A549 (cell line): ENCODE results near the gene RUVBL2. TPM values are rescaled to one million over a fixed set of nuclear protein-coding genes. Genes with fewer than 3 reads are reported as not detected.

Experiments used
- BCL3 ChIP-seq: fragments of >200 bp; sonication (Bioruptor Twin); formaldehyde crosslinking; IDR thresholded peaks from 3 replicates; pipeline ENCODE4 v1.6.1; 2016
- BHLHE40 ChIP-seq: IDR thresholded peaks from 2 replicates; pipeline ENCODE4 v1.6.1; 2012; ENCODE audit warnings: low read depth, low read length, inconsistent platforms
- CTCF ChIP-seq: fragments of >200 bp; sonication (Bioruptor Twin); formaldehyde crosslinking; IDR thresholded peaks from 3 replicates; pipeline ENCODE4 v1.5.1; 2016
- ELK1 ChIP-seq: fragments of 150-350 bp; IDR thresholded peaks from 2 replicates; pipeline ENCODE4 v1.6.1; 2014; ENCODE audit warnings: low read depth, mild to moderate bottlenecking, low read length
- EP300 ChIP-seq, 2 experiments: fragments of >200 bp; sonication (Bioruptor Twin); formaldehyde crosslinking; IDR thresholded peaks; 2 replicates in 1 of 2; 3 replicates in 1 of 2; pipeline ENCODE4 v1.6.1; 2016 to 2017
- FOSB ChIP-seq: fragments of 250-450 bp; sonication (Bioruptor Pico); IDR thresholded peaks from 2 replicates; pipeline ENCODE4 v1.5.0; 2020; ENCODE audit warnings: mild to moderate bottlenecking, moderate library complexity
- FOSL2 ChIP-seq, 2 experiments: fragments of 450-650 bp in 1 of 2; fragments of >200 bp in 1 of 2; sonication (Bioruptor Twin) in 1 of 2; formaldehyde crosslinking; IDR thresholded peaks; 2 replicates each; pipeline versions ENCODE4 v1.5.0 to v1.6.1; 2016 to 2020; ENCODE audit warnings: mild to moderate bottlenecking in 1 of 2, moderate library complexity in 1 of 2
- FOXS1 ChIP-seq: fragments of 250-450 bp; sonication (Bioruptor Pico); IDR thresholded peaks from 2 replicates; pipeline ENCODE4 v1.5.0; 2020; ENCODE audit warnings: mild to moderate bottlenecking, moderate library complexity
- HES2 ChIP-seq: fragments of >200 bp; sonication (Bioruptor Twin); formaldehyde crosslinking; IDR thresholded peaks from 2 replicates; pipeline ENCODE4 v1.6.1; 2016
- HMGXB4 ChIP-seq: fragments of 250-450 bp; sonication (Bioruptor Pico); IDR thresholded peaks from 2 replicates; pipeline ENCODE4 v1.5.0; 2021; ENCODE audit warnings: mild to moderate bottlenecking, moderate library complexity, borderline replicate concordance
- HOXB5 ChIP-seq: fragments of 250-450 bp; sonication (Bioruptor Pico); IDR thresholded peaks from 2 replicates; pipeline ENCODE4 v1.5.0; 2020; ENCODE audit warnings: mild to moderate bottlenecking, moderate library complexity
- JUN ChIP-seq, 2 experiments: fragments of >200 bp; sonication (Bioruptor Twin); formaldehyde crosslinking; IDR thresholded peaks; 2 replicates in 1 of 2; 3 replicates in 1 of 2; pipeline ENCODE4 v1.6.1; 2016 to 2017
- KDM1A ChIP-seq: fragments of 200-600 bp; sonication (generic); IDR thresholded peaks from 2 replicates; pipeline ENCODE4 v1.6.1; 2016; ENCODE audit warnings: low read depth, mild to moderate bottlenecking
- MAFK ChIP-seq: fragments of 450-650 bp; IDR thresholded peaks from 2 replicates; pipeline ENCODE4 v1.6.1; 2014; ENCODE audit not compliant: partially characterized antibody
- MAZ ChIP-seq: fragments of 150-350 bp; IDR thresholded peaks from 2 replicates; pipeline ENCODE4 v1.6.1; 2014; ENCODE audit warnings: antibody characterized with exemption, low read depth, low read length, borderline replicate concordance
- MYC ChIP-seq: IDR thresholded peaks from 2 replicates; pipeline ENCODE4 v1.6.1; 2012; ENCODE audit warnings: mild to moderate bottlenecking, inconsistent platforms, low read length, improper control_type of control experiment, borderline replicate concordance
- NFE2L2 ChIP-seq: fragments of 150-350 bp; conservative IDR thresholded peaks from 2 replicates; pipeline ENCODE4 v1.6.1; 2014; ENCODE audit warnings: low read length
- NPAS2 ChIP-seq: fragments of 250-450 bp; sonication (Bioruptor Pico); IDR thresholded peaks from 2 replicates; pipeline ENCODE4 v1.8.0; 2022; ENCODE audit warnings: mild to moderate bottlenecking, moderate library complexity, borderline replicate concordance
- PHF8 ChIP-seq: fragments of 200-600 bp; sonication (generic); IDR thresholded peaks from 2 replicates; pipeline ENCODE4 v1.6.1; 2016; ENCODE audit warnings: low read depth, mild to moderate bottlenecking, antibody characterized with exemption, moderate library complexity, borderline replicate concordance
- POLR2AphosphoS2 ChIP-seq: conservative IDR thresholded peaks from 2 replicates; pipeline ENCODE4 v1.6.1; 2012; ENCODE audit warnings: low read length, improper control_type of control experiment, inconsistent platforms
- RCOR1 ChIP-seq: fragments of 150-350 bp; IDR thresholded peaks from 2 replicates; pipeline ENCODE4 v1.6.1; 2014; ENCODE audit warnings: antibody characterized with exemption, low read length, low read depth
- REST ChIP-seq: fragments of 200-600 bp; sonication (generic); IDR thresholded peaks from 2 replicates; pipeline ENCODE4 v1.6.1; 2016; ENCODE audit warnings: antibody characterized with exemption, mild to moderate bottlenecking, moderate library complexity
- RFX5 ChIP-seq: fragments of 450-650 bp; IDR thresholded peaks from 2 replicates; pipeline ENCODE4 v1.7.1; 2014; ENCODE audit warnings: antibody characterized with exemption, mild to moderate bottlenecking, moderate library complexity
- SMC3 ChIP-seq: fragments of >200 bp; sonication (Bioruptor Twin); formaldehyde crosslinking; IDR thresholded peaks from 3 replicates; pipeline ENCODE4 v1.6.1; 2018; ENCODE audit warnings: inconsistent platforms
- SREBF2 ChIP-seq: fragments of 450-650 bp; IDR thresholded peaks from 2 replicates; pipeline ENCODE4 v1.6.1; 2014; ENCODE audit warnings: mild to moderate bottlenecking, moderate library complexity
- TP53 ChIP-seq: fragments of 250-450 bp; sonication (Bioruptor Pico); IDR thresholded peaks from 2 replicates; pipeline ENCODE4 v1.5.0; 2021; ENCODE audit warnings: mild to moderate bottlenecking, moderate library complexity
- ZFP36 ChIP-seq: fragments of 450-650 bp; IDR thresholded peaks from 2 replicates; pipeline ENCODE4 v1.6.1; 2014; ENCODE audit warnings: borderline replicate concordance; ENCODE audit not compliant: partially characterized antibody
- polyA plus RNA-seq, 4 experiments: library from polyadenylated mRNA; depleted of rRNA in 3 of 4; stranded (reverse); fragments of >200 nt; fragmentation: RNase III in 1 of 4; extraction: RNeasy Plus Mini Kit Qiagen cat#74134 plus additional on column Dnase treatment in 1 of 4; gene quantifications; 2 replicates in 3 of 4; 3 replicates in 1 of 4; pipeline ENCODE4 v1.2.3, GENCODE V29; 2011 to 2017
- TF ChIP-seq, protein P1 (sequence below): IDR thresholded peaks from 2 replicates; pipeline ENCODE4 v1.6.1; 2012
- TF ChIP-seq, protein P2 (sequence below): fragments of 250-450 bp; sonication (Bioruptor Pico); IDR thresholded peaks from 2 replicates; pipeline ENCODE4 v1.5.0; 2020; ENCODE audit warnings: low read depth, mild to moderate bottlenecking, moderate library complexity

Gene RUVBL2
- polyA plus RNA-seq, 2 of the 4 experiments (the other 2 are of a cell fraction) = 186 to 225 TPM

DNA sequence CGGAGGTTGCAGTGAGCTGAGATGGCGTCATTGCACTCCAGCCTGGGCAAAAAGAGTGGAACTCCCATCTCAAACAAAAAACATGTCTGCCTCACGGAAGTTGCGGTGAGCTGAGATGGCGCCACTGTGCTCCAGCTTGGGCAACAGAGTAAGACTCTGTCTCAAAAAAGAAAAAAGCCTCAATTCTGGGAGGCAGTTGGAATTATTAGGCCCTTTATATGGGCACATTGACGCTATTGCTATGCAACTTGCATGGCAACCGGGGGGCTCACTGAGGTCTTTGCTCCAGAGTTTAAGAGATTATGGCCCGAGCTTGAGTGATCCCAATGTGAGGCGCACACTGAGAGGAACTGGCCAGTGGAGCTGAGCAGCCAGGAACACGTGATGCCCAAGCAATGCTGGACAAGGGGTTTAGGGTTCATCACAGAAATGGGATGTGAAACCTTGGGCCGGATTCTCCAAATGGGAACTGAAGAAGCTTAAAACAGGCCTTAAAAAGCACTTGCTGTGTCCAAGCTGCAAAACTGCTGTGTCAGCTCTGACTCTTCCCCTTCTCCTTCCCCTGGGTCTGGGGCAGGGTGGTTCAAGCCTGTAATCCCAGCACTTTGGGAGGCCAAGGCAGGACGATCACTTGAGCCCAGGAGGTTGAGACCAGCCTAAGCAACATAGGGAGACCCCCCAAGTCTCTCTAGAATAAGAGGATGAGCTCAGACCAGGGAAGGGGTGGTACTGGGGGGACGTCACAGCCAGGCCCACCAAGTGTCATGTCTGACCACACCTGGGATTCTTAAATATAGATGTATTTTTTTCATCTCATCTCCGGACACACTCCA is 26.1 kb upstream of the RUVBL2 start (continued):
- 0 out of 2 replicates have a peak, but pooled peaks have one; percentile 26 for TF ChIP-seq REST
- peak; percentile 99; a peak in 4 of 5 replicates for TF ChIP-seq JUN (IDR thresholded peaks at IDR 0.05)
- no peak for TF ChIP-seq HES2
- no peak for TF ChIP-seq FOSL2 (IDR thresholded peaks at IDR 0.05)
- peak; percentile 33 for TF ChIP-seq FOSL2 (CRISPR knock-in tag; IDR thresholded peaks at IDR 0.05)
- TF ChIP-seq, protein P1, sequence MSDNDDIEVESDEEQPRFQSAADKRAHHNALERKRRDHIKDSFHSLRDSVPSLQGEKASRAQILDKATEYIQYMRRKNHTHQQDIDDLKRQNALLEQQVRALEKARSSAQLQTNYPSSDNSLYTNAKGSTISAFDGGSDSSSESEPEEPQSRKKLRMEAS = peak; percentile 81
- TF ChIP-seq, protein P2, sequence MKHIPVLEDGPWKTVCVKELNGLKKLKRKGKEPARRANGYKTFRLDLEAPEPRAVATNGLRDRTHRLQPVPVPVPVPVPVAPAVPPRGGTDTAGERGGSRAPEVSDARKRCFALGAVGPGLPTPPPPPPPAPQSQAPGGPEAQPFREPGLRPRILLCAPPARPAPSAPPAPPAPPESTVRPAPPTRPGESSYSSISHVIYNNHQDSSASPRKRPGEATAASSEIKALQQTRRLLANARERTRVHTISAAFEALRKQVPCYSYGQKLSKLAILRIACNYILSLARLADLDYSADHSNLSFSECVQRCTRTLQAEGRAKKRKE (CRISPR knock-in tag) = peak; percentile 90
- 0 out of 2 replicates have a peak, but pooled peaks have one; percentile 39 for TF ChIP-seq FOXS1 (CRISPR knock-in tag)
- no peak for TF ChIP-seq CTCF
- TF ChIP-seq MAFK = peak; percentile 100
- TF ChIP-seq RFX5 = no peak
- TF ChIP-seq PHF8 = no peak
- TF ChIP-seq FOSB = peak; percentile 98
- peak; percentile 94 for TF ChIP-seq BCL3
- no peak for TF ChIP-seq BHLHE40
- peak; percentile 28 for TF ChIP-seq HMGXB4 (CRISPR knock-in tag)
- peak; percentile 80 for TF ChIP-seq POLR2AphosphoS2
- no peak for TF ChIP-seq SREBF2
- peak; percentile 70 for TF ChIP-seq NPAS2 (CRISPR knock-in tag)
- 0 out of 2 replicates have a peak, but pooled peaks have one; percentile 6 for TF ChIP-seq MAZ
- TF ChIP-seq MYC = no peak
- peak; percentile 15; the same call in 1 of the 3 replicates for TF ChIP-seq SMC3
- TF ChIP-seq HOXB5 = peak; percentile 38; the same call in 1 of the 2 replicates
- TF ChIP-seq TP53 (CRISPR knock-in tag) = peak; percentile 93
- TF ChIP-seq EP300 (IDR thresholded peaks at IDR 0.05) = 0 out of 5 replicates have a peak, but pooled peaks of 1 of the 2 experiments have one; percentile 33
- TF ChIP-seq NFE2L2 = peak; percentile 18
- TF ChIP-seq ELK1 = no peak
- no peak for TF ChIP-seq KDM1A
- TF ChIP-seq RCOR1 = no peak
- TF ChIP-seq ZFP36 = no peak
